ENCODE measurements around the gene FAM210A. TPM values are rescaled to one million over a fixed set of nuclear protein-coding genes. Genes with fewer than 3 reads are reported as not detected.

Gene FAM210A
- total RNA-seq, 1 experiment from 2014 or later = 21.0 TPM

GRCh38 chr18:13620206-13620672, 106.1 kb downstream of the FAM210A start:
- ChIA-PET CTCF (no interaction called here), POLR2A (no interaction called here)
- no peaks in the 10 kb centered on the region for H3K9me3 ChIP-seq (ENCODE audit: control insufficient read depth, insufficient read depth, low read depth, low read length)
- no TSS peak for BruUV-seq (replicated peaks)
- no peak overlapping the region for H3K27ac ChIP-seq (ENCODE audit: low read length)
- DNase-seq (ENCODE audit: low read depth, low spot score) = no peak
- TF ChIP-seq SIN3A (IDR thresholded peaks at IDR 0.05; ENCODE audit: borderline replicate concordance, insufficient read depth, low read depth, low read length) = no peak
- no peak for TF ChIP-seq REST (IDR thresholded peaks at IDR 0.05; ENCODE audit: insufficient read depth in 1 of 2, low read depth in 2 of 2, low read length in 1 of 2)
- TF ChIP-seq POLR2AphosphoS5 (IDR thresholded peaks at IDR 0.05; ENCODE audit: low read depth, low read length) = no peak
- no peak for TF ChIP-seq CTCF (IDR thresholded peaks at IDR 0.05)
- no peak for TF ChIP-seq TCF7L2 (IDR thresholded peaks at IDR 0.05; ENCODE audit: low read depth, low read length)
- H3K4me3 ChIP-seq (ENCODE audit: low read depth in 2 of 2, low read length in 2 of 2) = no peak overlapping the region
- H3K4me1 ChIP-seq (ENCODE audit: control insufficient read depth, insufficient read depth, low read length) = no peaks in the 10 kb centered on the region
- intact Hi-C loops (cut with micrococcal nuclease; ENCODE audit: unreplicated experiment) = no loop called here
- no peak for ATAC-seq
- in situ Hi-C loops (cut with HindIII; ENCODE audit: low pct_unique_long_range_greater_than_20kb, low sequenced_read_pairs) = no loop called here
- H3K36me3 ChIP-seq (ENCODE audit: control insufficient read depth, insufficient read depth, low read length) = no peaks in the 10 kb centered on the region
- no peaks in the 10 kb centered on the region; the same call in 1 of the 2 replicates for H3K27me3 ChIP-seq (ENCODE audit: control insufficient read depth, insufficient read depth, low read length)

- no peaks in the 10 kb centered on the region; the same call in 1 of the 2 replicates for H3K27me3 ChIP-seq (ENCODE audit: control insufficient read depth, insufficient read depth, low read length)
- H3K9me3 ChIP-seq (ENCODE audit: control insufficient read depth, insufficient read depth, low read depth, low read length) = no peaks in the 10 kb centered on the region
- intact Hi-C loops (cut with micrococcal nuclease; ENCODE audit: unreplicated experiment) (no loop called here), in situ Hi-C loops (cut with HindIII; ENCODE audit: low pct_unique_long_range_greater_than_20kb, low sequenced_read_pairs) (no loop called here)
- no peak for TF ChIP-seq SIN3A (IDR thresholded peaks at IDR 0.05; ENCODE audit: borderline replicate concordance, insufficient read depth, low read depth, low read length)
- no peak for TF ChIP-seq REST (IDR thresholded peaks at IDR 0.05; ENCODE audit: insufficient read depth in 1 of 2, low read depth in 2 of 2, low read length in 1 of 2)
- TF ChIP-seq TCF7L2 (IDR thresholded peaks at IDR 0.05; ENCODE audit: low read depth, low read length) = no peak
- H3K4me1 ChIP-seq (ENCODE audit: control insufficient read depth, insufficient read depth, low read length) = no peaks in the 10 kb centered on the region
- DNase-seq (ENCODE audit: low read depth, low spot score) = no peak
- no TSS peak for BruUV-seq (replicated peaks)
- no peak overlapping the region for H3K27ac ChIP-seq (ENCODE audit: low read length)
- CTCF ChIA-PET = no interaction called here
- no peaks in the 10 kb centered on the region for H3K36me3 ChIP-seq (ENCODE audit: control insufficient read depth, insufficient read depth, low read length)
- POLR2A ChIA-PET = no interaction called here
- no peak overlapping the region for H3K4me3 ChIP-seq (ENCODE audit: low read depth in 2 of 2, low read length in 2 of 2)
- no peak for ATAC-seq
Measured at GRCh38 chr18:13619505-13620205, 106.7 kb downstream of the FAM210A start.
